HG03460 (cell line): ENCODE measurements around the gene MYH14.

Experiments
- ATAC-seq: cut with Tn5 transposase; IDR thresholded peaks from one replicate; pipeline ENCODE4 v1.9.1; 2021; ENCODE audit not compliant: unreplicated experiment

The MYH14 gene

GRCh38 chr19:50203281-50204080, at the start of gene MYH14:
Gene MYH14 (plus strand): TSS chr19:50203622. CDS start chr19:50210366, 6,744 bp downstream.
- ATAC-seq = no peak

- ATAC-seq = no peak
Measured at GRCh38 chr19:50154529-50154928, 48.9 kb upstream of the MYH14 start.

- no peak for ATAC-seq
Measured at GRCh38 chr19:50155520-50156109, 47.8 kb upstream of the MYH14 start.

- no peak for ATAC-seq
Measured at GRCh38 chr19:50158577-50158976, 44.8 kb upstream of the MYH14 start.

GRCh38 chr19:50159078-50159477, 44.3 kb upstream of the MYH14 start:
- no peak for ATAC-seq

- no peak for ATAC-seq
Measured at GRCh38 chr19:50162988-50163387, 40.4 kb upstream of the MYH14 start, which contains the start of gene IZUMO2. Gene IZUMO2 (minus strand): TSS chr19:50163281. CDS start chr19:50163194, 87 bp downstream.

GRCh38 chr19:50167314-50167721, 36.1 kb upstream of the MYH14 start:
- no peak for ATAC-seq

- ATAC-seq = no peak
Measured at GRCh38 chr19:50171752-50172151, 31.7 kb upstream of the MYH14 start.

- no peak for ATAC-seq
Measured at GRCh38 chr19:50172726-50173125, 30.7 kb upstream of the MYH14 start.

GRCh38 chr19:50173127-50173526, 30.3 kb upstream of the MYH14 start:
- no peak for ATAC-seq

GRCh38 chr19:50174100-50174793, 29.2 kb upstream of the MYH14 start:
- ATAC-seq = no peak

- ATAC-seq = no peak
Measured at GRCh38 chr19:50175924-50176323, 27.5 kb upstream of the MYH14 start.

GRCh38 chr19:50176775-50177174, 26.6 kb upstream of the MYH14 start:
- no peak for ATAC-seq

GRCh38 chr19:50178320-50178719, 25.1 kb upstream of the MYH14 start:
- ATAC-seq = no peak

- no peak for ATAC-seq
Measured at GRCh38 chr19:50178859-50179537, 24.4 kb upstream of the MYH14 start.

GRCh38 chr19:50181121-50181520, 22.3 kb upstream of the MYH14 start:
- ATAC-seq = no peak

- ATAC-seq = no peak
Measured at GRCh38 chr19:50184196-50184595, 19.2 kb upstream of the MYH14 start.

- ATAC-seq = no peak
Measured at GRCh38 chr19:50187937-50188336, 15.5 kb upstream of the MYH14 start.

- no peak for ATAC-seq
Measured at GRCh38 chr19:50189331-50189730, 14.1 kb upstream of the MYH14 start.

- ATAC-seq = no peak
Measured at GRCh38 chr19:50190439-50190891, 13.0 kb upstream of the MYH14 start.

GRCh38 chr19:50191216-50191615, 12.2 kb upstream of the MYH14 start:
- ATAC-seq = no peak
